Keratinocyte (primary cell): ENCODE data around the gene ABCA10.

Source experiments
- CTCF ChIP-seq, 3 experiments: IDR thresholded peaks in 1 of 3; conservative IDR thresholded peaks in 1 of 3; optimal IDR thresholded peaks in 1 of 3; 2 replicates in 2 of 3; 3 replicates in 1 of 3; pipeline versions ENCODE3 to v1.5.1; 2011; ENCODE audit warnings: low read length in 3 of 3, mild to moderate bottlenecking in 3 of 3, moderate library complexity in 2 of 3, control low read depth in 1 of 3, inconsistent platforms in 1 of 3; ENCODE audit not compliant: insufficient read depth in 2 of 3; ENCODE audit errors: extremely low read depth in 1 of 3
- EZH2 ChIP-seq: IDR thresholded peaks from one replicate; pipeline ENCODE4 v1.6.1; 2012; ENCODE audit warnings: inconsistent platforms, mild to moderate bottlenecking, low read length, moderate library complexity

- TF ChIP-seq CTCF (optimal IDR thresholded peaks at IDR 0.05 in 1 of 3, IDR thresholded peaks at IDR 0.05 in 1 of 3, conservative IDR thresholded peaks at IDR 0.05 in 1 of 3; ENCODE audit: extremely low read depth in 1 of 3, insufficient read depth in 2 of 3, low read length in 3 of 3) (no peak), EZH2 (no peak)
These were observed 21.5 kb downstream of the ABCA10 start for GRCh38 chr17:69207151-69207550.
